HepG2 (cell line): ENCODE data around the gene NKAIN2.

Source experiments
- CTCF ChIP-seq: sonication (generic); formaldehyde crosslinking; IDR thresholded peaks from 2 replicates; pipeline ENCODE4 v1.5.0; 2020; ENCODE audit warnings: mild to moderate bottlenecking, missing genetic modification reagents, moderate library complexity
- KIAA2018 ChIP-seq: sonication (generic); formaldehyde crosslinking; IDR thresholded peaks from 2 replicates; pipeline ENCODE4 v1.5.0; 2020; ENCODE audit warnings: mild to moderate bottlenecking, missing genetic modification reagents, borderline replicate concordance
- PITX1 ChIP-seq: sonication (generic); formaldehyde crosslinking; IDR thresholded peaks from 2 replicates; pipeline ENCODE4 v1.5.1; 2020; ENCODE audit warnings: mild to moderate bottlenecking, missing genetic modification reagents
- RBM39 ChIP-seq: fragments of 200-400 bp; formaldehyde crosslinking; IDR thresholded peaks from one replicate; pipeline ENCODE4 v1.6.1; 2018; ENCODE audit warnings: antibody characterized with exemption, mild to moderate bottlenecking, low read depth, low read length; ENCODE audit not compliant: poor library complexity, severe bottlenecking
- SUZ12 ChIP-seq: fragments of 150-350 bp; IDR thresholded peaks from 2 replicates; pipeline ENCODE4 v1.6.1; 2014; ENCODE audit warnings: low read depth, low read length
- ZC3H4 ChIP-seq: sonication (generic); formaldehyde crosslinking; IDR thresholded peaks from 2 replicates; pipeline ENCODE4 v1.4.0; 2020; ENCODE audit warnings: missing genetic modification reagents, borderline replicate concordance
- ZFP36 ChIP-seq: fragments of 150-350 bp; IDR thresholded peaks from 2 replicates; pipeline ENCODE4 v1.6.1; 2018; ENCODE audit warnings: borderline replicate concordance, low read length, low read depth; ENCODE audit not compliant: partially characterized antibody

- no peak for TF ChIP-seq SUZ12
- TF ChIP-seq PITX1 (CRISPR knock-in tag), result no peak
- TF ChIP-seq RBM39, result no peak
- no peak for TF ChIP-seq CTCF
- TF ChIP-seq ZC3H4 (CRISPR knock-in tag), result no peak
- no peak for TF ChIP-seq ZFP36
- no peak for TF ChIP-seq KIAA2018
Observed at GRCh38 chr6:123849406-123849805, 45.7 kb downstream of the NKAIN2 start.
